Measurements from ENCODE around the gene TMEM63C.

The TMEM63C gene

GRCh38 chr14:77181603-77182437 is at the start of gene TMEM63C:
TMEM63C (plus strand) TSS chr14:77181798; CDS start chr14:77218814, 37,016 bp downstream.
- no peak for FAIRE-seq

GRCh38 chr14:77131871-77132486 is 49.6 kb upstream of the TMEM63C start:
- no peak for FAIRE-seq

GRCh38 chr14:77133720-77134338 is 47.8 kb upstream of the TMEM63C start:
- no peak for FAIRE-seq

GRCh38 chr14:77139022-77139421 is 42.6 kb upstream of the TMEM63C start:
- no peak for FAIRE-seq

- FAIRE-seq = no peak
Observed at GRCh38 chr14:77139540-77140358, 41.8 kb upstream of the TMEM63C start.

- FAIRE-seq = no peak
Observed at GRCh38 chr14:77140359-77141213, 41.0 kb upstream of the TMEM63C start.

GRCh38 chr14:77141214-77142004 is 40.2 kb upstream of the TMEM63C start, which contains the start of gene ZDHHC22:
ZDHHC22 (minus strand) TSS chr14:77141791; CDS start chr14:77139738, 2,053 bp downstream.
- FAIRE-seq = no peak

GRCh38 chr14:77142005-77142800 is 39.4 kb upstream of the TMEM63C start:
- no peak for FAIRE-seq

GRCh38 chr14:77143071-77143470 is 38.5 kb upstream of the TMEM63C start:
- FAIRE-seq = no peak

GRCh38 chr14:77144412-77145115 is 37.0 kb upstream of the TMEM63C start:
- FAIRE-seq = no peak

- no peak for FAIRE-seq
Observed at GRCh38 chr14:77145975-77146740, 35.4 kb upstream of the TMEM63C start.

- no peak for FAIRE-seq
Observed at GRCh38 chr14:77148510-77149231, 32.9 kb upstream of the TMEM63C start.

- no peak for FAIRE-seq
Observed at GRCh38 chr14:77151245-77151644, 30.4 kb upstream of the TMEM63C start.

- peak; percentile 95 for FAIRE-seq
Observed at GRCh38 chr14:77151918-77152588, 29.5 kb upstream of the TMEM63C start.

GRCh38 chr14:77153802-77154201 is 27.8 kb upstream of the TMEM63C start:
- FAIRE-seq = no peak

- no peak for FAIRE-seq
Observed at GRCh38 chr14:77154421-77154820, 27.2 kb upstream of the TMEM63C start.

GRCh38 chr14:77155083-77155482 is 26.5 kb upstream of the TMEM63C start:
- FAIRE-seq = no peak

Data from islet of Langerhans (tissue), 1 donor.